ENCODE measurements around the gene SLC66A2.
A peak's percentile ranks its signal among the peaks of the same experiment; 100 is the strongest.
"Not testable (repeated sequence)": the region's sequence is repeated elsewhere in the genome, so short reads cannot be mapped to it uniquely, and the experiment has no call there.

The SLC66A2 gene

DNA sequence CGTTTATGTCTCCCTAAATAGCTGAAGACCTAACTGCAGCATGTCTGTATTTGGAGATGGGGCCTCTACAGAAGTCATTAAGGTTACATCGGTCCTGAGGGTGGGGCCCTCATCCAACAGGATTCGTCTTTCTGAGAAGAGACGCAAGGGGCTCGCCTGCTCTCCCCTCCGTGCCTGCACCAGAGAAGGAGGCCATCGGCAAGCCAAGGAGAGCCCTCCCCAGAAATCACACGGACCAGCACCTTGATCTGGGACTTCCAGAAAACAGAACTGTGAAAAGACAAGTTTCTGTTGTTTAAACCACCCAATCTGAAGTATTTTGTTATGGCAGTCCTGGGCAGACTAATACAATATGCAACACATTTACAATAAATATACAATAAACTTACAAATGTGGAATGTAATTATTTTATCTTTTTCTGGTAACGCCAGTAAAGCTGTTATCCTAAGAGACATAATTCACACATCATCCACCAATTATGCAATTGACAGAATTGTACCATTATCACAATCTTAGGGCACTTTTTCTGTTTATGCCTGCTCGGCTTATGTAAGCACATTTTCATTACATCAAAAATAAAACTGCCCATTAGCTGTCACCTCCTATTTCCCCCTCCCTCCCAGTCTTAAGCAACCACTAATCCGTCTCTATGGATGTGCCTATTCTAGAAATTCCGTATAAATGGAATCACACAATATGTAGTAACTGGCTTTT is 19.1 kb upstream of the SLC66A2 start:
- DNase-seq: no peak

DNA sequence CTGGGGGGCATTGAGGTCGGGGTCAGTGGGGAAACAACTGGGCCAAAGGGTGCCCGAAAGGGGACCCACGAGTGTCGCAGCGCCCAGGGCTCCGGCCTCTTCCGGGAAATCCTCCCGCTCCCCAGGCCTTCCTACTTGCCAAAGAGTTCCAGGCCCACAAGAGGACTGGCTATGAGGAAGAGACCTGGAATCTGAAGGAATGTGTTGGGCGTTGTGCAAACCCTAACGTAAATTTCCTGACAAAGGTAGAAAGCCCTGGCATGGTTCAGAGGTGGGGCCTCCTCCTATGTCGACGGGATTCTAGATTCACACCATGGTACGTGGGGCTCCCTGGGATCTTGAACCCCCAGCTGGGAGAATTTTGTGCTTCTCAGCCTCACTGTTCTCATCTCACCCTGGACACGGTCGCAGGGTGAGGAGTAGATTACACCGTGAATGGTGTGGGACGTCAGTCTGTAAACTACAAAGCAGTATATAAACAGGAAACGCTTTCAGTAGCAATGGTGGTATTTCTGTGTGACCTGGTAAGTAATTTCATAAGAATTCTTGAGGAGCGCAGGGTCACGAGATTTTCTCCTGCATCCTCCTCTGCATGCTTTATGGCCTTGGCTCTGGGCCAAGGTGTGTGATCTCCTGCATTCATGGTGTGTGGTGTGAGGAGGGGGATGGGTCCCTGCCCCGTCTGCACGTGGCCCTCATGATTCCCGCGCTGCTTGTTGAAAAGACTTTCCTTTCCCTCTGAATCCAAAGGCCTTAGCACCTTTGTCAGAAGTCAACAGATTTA is 13.9 kb upstream of the SLC66A2 start:
- peak; percentile 57 for DNase-seq

DNA sequence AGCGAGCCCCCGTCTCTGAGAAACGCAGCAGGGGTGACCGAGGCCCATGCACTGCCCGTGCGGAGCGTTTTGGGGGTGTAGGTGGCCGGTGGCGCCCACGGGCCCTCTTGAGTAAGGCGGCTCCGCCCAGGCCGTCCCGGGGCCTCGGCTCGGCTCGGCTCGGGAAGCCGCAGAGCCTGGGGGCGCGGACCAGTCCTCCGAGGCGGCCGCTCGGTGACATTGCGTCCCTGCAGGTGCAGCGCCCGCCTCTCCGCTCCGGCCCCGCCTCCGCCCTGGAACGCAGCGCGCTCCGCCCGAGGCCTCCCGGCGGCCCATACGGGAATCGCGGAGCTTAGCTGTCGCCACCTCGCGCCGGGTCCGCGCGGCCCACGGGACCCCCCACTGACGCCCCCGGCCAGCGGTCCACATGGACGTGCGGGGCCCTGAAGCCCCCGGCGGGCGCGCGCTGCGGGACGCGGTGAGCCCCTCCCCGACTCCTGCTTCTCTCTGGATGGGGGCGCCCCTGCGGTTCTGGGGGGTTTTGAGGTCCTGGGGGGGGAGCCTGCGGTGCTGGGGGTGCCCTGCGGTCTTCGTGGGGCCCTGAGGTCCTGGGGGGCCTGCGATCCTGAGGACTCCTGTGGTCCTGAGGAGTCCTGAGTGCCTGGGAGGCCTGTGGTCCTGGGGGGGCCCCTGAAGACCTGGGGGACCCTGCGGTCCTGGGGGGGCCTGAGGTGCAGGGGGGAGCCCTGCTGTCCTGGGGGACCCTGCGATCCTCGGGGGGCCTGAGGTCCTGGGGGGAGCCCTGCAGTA is 13.1 kb upstream of the SLC66A2 start, which contains the start of gene HSBP1L1:
Gene HSBP1L1 (plus strand): TSS at position 314 of the 789 bp plus-strand sequence. CDS start 93 bp downstream, at position 407.
- DNase-seq: no peak

DNA sequence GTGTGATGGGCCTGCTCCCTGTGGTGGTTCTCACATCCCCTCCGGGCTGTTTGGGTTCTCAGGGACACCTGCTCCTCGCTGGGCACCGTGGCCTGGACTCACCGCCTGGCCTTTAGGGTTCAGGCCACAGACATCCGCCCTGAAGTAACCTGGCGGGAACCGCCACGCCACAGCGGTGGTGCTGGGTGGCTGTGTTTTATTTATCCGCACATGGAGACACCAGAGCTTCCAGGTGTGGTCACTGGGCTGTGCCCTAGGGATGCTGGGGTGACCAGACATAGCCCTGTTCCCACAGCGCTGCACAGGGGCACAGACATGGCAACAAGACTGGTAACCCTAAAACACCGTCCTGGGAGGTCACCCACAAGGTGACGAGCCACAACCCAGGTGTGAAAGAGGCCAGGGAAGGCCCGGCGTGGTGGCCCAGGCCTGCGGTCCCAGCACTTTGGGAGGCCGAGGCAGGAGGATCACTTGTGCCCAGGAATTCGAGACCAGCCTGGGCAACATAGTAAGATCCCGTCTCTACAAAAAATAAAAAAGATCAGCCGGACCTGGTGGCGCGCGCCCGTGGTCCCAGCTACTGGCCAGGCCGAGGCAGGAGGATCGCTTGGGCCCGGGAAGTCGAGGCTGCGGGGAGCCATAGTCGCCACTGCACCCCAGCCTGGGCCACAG is 12.3 kb upstream of the SLC66A2 start:
- DNase-seq: no peak

DNA sequence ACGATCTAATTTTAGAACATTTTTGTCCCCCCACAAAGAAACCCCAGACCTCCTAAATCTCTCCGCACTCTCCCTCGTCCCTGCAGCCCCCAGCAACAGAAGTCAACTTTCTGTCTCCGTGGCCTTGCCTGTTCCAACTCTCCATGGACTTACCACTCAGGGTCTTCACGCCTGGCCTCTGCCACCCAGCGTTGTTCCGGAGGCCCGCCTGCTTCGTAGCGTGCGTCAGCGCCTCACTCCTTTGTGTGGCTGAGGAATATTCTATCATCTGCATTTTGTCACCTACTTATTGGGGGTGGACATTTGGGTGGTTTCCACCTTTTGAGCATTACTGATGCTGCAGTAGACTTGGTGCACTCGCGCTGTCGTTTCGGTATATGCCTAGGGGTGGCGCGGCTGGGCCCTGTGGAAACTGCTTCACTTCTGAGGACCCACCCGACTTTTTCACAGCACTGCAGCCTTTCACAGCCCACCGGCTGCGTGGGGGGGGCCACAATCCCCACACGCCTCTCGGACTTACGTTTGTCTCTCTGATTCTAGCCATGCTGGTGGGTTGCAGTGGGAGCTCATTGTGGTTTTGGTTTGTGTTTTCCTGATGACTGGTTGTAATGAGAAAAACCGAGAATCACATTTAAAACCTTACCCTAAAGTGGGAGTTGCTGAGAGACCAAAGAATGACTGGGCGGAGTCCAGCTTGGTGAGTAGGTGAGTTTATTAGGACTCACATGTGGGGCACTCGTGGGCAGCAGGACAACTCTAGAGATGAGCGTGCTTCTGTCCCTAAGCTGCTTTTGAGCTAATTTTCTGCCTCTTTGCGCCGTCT is 11.6 kb upstream of the SLC66A2 start:
- no peak for DNase-seq

DNA sequence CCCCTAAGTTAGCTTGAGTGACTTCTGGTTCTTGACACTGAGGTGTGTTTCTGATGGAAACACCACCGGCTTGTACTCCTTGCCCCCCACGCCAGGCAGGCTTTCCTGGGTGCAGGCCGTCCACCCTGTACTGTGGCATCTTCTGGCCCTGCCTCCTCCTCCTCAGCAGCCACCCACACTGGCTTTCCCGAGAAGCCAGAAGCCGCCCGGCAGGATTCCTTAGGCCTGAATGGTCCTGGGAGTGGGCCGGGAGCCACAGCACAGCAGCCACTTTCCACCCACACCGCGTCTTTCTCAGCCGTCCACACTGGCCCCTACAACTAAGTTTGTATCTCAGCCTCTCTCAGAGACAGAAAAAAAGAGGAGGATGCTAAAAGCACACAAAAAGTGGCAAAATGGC is 10.9 kb upstream of the SLC66A2 start:
- no peak for DNase-seq

DNA sequence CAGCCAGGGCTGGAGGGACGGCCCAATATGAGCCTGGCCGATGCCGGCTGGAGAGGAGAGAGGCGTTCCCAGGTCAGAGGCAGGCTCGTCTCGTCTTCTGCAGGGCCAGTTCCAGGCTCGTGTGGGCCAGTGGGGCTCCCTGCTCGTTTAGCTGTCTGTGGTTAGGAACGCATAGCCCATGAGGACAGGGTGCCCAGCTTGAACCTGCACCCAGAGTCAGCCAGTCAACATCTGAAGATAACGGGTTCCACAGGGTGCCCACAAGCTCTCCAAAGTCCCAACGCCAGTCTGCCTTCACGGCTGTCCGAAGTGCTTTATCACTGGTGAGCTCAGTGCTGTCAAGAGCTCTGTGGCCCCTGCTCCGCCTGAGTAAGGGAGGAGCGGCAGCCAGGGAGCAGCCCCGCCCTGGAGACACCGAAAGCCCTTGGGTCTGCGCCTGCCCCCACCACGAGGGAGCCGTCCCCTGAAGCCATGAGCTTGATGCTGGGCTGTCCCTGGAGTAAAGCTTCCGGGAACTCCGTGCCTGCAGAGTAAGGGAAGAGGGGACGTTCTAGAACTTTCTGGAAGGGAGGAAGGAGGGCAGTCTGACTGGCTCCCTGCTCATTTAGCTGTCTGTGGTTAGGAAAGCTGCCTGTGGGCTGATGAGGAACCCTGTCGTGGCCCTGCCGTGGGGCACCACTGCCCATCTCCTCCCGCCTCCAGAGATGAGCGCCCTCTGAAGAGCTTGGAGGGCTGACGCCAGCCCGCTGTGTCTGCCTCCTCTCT is 10.3 kb upstream of the SLC66A2 start:
- DNase-seq: no peak

DNA sequence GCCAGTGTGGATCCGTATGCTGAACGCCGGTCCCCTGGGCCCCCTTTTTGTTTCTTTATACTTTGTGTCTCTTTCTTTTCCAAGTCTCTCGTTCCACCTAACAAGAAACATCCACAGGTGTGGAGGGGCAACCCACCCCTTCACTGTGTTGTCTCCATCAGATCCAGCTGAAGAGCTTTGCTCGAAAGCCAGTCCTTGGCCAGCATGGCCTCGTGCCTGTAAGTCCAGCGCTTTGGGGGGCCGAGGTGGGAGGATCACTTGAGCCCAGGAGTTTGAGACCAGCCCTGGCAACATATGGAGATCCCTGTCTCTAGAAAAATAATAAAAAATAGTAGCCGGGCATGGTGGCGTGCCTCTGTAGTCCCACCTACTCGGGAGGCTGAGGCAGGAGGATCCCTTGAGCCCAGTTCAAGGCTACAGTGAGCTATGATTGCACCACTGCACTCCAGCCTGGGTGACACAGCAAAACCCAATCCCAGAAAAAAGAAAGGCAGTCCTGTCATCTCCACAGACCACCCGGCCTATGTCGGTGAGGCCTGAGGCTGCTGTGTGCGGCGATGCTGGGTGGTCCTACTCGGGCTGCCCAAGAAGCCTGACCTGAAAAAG is 9.6 kb upstream of the SLC66A2 start:
- no peak for DNase-seq

DNA sequence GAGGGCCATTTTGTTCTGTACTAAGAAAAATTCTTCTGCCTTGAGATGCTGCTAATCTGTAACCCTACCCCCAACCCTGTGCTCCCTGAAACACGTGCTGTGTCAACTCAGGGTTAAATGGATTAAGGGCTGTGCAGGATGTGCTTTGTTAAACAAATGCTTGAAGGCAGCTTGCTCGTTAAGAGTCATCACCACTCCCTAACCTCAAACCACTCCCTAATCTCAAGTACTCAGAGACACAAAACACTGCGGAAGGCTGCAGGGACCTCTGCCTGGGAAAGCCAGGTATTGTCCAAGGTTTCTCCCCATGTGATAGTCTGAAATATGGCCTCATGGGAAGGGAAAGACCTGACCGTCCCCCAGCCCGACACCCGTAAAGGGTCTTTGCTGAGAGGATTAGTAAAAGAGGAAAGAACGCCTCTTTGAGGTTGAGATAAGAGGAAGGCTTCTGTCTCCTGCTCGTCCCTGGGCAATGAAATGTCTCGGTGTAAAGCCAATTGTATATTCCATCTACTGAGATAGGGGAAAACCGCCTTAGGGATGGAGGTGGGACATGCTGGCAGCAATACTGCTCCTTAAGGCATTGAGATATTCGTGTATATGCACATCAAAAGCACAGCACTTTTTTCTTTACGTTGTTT is 8.8 kb upstream of the SLC66A2 start:
- not testable (repeated sequence) for DNase-seq

DNA sequence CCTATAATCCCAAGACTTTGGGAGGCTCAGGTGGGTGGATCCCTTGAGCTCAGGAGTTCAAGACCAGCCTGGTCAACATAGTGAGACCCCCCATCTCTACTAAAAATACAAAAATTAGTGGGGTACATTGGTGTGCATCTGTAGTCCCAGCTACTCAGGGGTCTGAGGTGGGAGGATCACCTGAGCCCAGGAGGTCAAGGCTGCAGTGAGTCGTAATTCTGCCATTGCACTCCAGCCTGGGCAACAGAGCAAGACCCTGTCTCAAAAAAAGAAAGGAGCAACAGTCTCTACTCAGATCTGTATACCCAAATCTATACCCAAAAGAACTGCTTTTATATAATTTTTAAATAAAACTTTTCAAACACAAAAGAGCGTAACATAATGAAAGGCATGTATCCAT is 7.5 kb upstream of the SLC66A2 start:
- DNase-seq: no peak

DNA sequence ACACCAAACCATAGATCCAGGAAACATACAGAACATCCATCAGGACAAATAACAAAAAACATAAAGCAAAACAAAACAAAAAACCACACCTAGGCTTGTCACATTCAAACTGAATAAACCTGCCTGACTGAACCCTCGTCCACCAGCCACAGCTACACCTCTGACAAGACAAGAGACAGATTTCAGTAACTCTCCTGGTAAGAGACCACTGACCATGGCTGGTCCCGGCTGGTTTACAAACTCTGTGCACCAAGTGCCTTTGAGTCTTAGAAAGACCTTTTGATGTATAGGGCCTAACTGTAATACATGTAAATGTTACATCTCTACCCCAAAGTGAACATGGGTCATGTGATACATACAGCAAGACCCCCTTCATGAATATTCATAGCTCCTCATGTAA is 4.8 kb upstream of the SLC66A2 start:
- no peak for DNase-seq

DNA sequence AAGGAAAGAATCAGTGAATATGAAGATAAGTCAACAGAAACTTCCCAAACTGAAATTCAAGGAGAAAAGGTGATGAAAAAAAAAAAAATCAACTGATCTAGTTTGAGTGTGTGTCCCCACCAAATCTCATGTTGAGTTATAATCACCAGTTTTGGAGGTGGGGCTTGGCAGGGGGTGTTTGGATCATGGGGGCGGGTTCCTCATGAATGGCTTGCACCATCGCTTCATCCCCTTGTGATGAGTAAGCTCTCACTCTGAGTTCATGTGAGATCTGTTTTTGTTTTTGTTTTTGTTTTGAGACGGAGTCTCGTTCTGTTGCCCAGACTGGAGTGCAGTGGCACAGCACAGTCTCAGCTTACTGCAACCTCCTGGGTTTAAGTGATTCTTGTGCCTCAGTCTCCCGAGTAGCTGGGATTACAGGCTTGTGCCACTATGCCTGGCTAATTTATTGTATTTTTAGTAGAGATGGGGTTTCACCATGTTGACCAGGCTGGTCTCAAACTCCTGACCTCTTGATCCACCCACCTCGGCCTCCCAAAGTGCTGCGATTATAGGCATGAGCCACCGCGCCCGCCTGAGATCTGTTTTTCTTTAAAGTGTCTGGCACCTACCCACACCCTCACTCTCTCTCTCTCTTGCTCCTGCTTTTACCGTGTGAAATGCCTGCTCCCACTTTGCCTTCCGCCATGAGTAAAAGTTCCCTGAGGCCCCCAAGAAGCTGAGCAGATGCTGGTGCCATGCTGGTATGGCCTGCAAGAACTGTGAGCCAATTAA is 4.0 kb upstream of the SLC66A2 start:
- DNase-seq: no peak

DNA sequence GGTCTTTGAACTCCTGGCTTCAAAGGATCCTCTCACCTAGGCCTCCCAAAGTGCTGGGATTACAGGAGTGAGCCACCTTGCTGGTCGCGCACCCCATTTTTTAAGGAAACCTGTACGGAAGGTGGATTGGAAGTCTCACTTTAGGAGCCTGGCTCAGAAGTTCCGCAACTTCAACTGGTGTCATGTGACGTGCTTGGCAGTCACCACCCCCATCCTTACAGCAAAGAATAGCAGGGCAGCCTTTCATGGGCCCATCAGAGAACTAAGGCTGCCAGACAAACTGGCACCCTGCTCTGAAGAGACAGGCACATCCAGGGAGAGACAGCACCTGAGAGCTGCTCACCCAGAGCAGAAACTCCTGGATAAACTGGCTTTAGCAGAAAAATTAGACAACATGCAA is 3.3 kb upstream of the SLC66A2 start:
- DNase-seq: no peak

DNA sequence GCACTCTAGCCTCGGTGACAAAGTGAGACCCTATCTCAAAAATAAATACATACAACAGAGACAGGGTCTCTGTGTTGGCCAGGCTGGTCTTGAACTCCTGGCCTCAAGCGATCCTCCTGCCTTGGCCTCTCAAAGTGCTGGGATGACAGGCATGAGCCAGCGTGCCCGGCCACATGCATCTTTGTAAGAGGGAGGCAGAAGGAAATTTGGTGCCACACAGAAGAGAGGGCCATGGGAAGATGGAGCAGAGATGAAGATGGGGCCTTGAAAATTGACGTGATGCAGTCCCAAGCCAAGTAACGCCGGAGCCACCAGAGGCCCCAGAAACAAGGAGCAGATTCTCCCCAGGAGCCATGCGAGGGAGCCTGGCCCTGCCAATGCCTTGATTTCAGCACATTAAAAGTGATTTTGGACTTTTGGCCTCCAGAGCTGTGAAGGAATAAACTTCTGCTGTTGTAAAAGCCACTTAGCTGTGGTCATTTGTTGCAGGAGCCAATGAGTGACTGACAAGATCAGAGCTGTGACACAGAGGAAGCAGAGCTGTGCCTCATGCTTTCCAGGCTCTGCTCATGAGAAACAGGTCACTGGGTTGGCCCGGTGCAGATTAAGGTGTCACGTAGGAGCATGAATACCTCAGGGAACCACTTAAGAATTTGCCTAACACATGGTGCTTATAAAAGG is 2.7 kb upstream of the SLC66A2 start:
- DNase-seq: no peak

DNA sequence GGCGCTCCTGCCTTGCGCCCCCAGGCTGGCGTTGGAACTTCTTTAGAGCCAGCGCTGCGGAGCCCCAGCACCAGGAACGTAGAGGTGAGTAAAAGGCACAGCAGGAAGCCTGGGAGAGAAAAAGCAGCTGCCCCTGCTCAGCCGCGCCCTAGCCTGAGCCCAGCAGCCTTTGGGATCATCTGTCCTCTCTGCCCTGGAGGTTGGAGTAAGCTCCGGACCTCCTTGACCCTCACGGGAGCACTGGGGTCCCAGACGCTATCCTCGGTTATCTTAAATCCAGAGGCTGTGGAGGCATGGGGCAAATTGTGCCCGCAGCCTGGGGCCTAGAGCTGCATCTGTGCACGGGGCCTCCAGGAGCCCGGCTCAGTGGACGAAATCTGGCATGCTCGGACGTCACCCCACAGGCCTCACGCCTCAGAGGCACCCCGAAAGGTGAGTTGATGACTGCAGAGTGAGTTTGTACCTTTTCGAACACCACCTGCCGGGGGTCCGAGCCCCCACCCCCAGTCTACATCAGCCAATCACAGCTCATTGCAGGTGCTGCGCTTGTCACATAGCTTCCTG is 1.6 kb upstream of the SLC66A2 start:
- DNase-seq: no peak

DNA sequence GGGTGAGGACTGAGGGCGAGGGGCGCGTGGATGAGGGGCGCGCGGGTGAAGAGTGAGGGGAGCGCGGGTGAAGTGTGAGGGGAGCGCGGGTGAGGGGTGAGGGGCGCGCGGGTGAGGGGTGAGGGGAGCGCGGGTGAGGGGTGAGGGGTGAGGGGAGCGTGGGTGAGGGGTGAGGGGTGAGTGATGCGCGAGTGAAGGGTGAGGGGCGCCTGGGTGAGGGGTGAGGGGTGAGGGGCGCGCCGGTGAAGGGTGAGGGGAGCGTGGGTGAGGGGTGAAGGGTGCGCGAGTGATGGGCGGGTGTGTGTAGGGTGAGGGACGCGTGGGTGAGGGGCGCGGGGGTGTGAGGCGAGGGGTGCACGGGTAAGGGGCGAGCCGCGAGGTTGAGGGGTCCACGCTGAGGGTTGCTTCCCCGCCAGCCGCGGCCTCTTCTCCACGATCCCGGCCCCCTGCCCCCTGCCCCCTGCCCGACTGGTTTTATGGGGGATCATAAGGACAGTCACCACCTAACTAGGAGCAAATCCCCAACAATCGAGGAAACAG is 1.1 kb upstream of the SLC66A2 start:
- no peak for DNase-seq

DNA sequence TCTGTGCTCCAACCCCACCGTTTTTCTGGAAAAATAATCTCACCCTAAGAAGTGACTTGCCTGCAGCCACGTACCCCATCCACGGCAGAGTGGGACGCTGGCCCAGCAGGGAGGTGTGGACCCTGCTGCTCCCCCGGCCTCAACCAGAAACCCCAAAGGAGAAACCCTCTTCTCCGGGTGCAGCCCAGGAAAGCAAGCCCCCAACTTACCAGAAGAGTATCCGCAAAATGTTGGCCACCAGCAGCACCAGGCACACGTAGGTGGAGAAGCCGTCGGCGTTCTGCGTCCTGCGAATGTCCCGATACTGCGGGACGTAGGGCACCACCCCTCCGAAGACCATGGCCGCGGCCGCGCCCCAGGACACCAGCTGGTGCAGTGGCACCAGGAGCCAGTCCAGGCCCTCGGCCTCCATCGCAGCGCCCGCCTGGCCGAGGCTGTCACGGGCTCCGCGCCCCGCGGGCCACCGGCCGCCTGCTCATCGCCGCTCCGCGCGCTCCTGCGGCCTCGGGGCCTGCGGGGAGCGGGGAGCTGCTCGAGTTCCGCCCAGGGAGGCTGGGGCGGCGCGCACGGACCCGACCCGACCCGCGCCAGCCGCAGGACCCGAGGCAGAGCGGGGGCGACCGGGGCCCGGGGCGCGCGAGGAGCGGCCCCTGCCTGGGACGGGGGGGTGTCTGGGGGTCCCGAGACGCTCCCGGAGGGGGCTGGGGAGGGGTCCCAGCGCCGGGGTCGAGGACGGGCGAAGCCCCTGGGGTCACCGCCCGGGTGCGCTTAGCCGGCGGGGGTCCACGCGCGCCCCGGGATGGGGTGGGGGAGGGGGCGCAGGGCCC is 725 bp downstream of the SLC66A2 start:
- DNase-seq: peak; percentile 35

Data from fibroblast of skin of back (primary cell).